ENCODE data around the gene ZNF550.
"Not testable (repeated sequence)": the region's sequence is repeated elsewhere in the genome, so short reads cannot be mapped to it uniquely, and the experiment has no call there.

The ZNF550 gene

DNA sequence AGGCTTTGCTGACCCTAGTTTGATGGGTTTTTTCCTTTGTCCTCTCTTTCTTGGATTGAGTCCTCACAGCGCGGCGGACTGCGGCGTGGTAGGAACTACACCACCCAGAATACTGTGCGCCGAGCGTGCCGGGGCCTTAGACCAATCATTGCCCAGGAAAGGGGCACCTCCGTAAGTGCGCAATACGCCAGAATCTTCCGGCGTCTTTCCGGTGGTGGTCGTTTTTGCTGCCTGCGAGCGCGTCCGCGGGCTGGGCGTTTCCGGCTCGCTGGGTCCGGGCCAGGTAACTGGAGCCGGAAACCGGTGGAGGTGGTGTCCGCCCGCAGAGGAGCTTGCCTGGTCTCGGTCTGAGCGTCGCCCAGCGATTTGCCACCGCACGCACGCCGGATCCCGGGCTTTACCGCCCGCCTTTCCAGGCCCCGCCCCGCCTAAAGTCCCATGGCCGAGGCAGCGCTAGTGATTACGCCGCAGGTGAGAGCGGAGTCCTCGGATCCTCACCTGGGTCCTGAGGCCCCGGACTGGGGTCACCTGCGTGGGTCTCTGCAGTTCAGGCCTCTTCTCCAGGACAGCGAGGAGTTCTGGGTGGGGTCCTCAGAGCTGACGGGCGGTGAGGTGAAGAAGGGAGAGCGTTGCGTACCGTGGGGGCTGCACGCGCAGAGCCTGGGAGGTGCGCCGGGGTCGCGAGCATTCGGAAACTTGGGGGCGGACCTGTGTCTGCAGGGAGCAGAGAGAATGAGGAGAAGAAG is 32.4 kb downstream of the ZNF550 start, which contains the start of gene ZNF549:
Gene ZNF549 (plus strand): TSS at position 221 of the 746 bp plus-strand sequence. CDS start 218 bp downstream, at position 439.
- DNase-seq = peak; percentile 97

DNA sequence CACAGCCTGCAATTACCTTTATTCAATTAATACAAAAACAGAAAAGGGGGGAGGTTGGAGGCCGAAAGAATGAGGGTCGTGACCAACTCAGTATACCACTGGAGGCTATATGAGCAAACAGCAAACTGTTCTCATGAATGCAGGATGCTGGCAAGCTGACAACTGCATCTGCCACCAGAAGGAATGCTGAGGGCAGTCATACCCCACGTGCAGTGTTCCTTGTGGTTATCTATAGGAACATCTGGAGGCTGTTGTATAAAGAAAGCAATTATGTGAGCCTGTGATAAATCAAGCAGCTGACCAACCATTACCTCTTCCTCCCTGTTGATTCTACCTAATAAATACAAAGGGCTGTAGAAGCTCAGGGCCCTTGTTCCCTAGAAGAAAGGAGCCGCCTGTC is 41.6 kb downstream of the ZNF550 start:
- not testable (repeated sequence) for DNase-seq

DNA sequence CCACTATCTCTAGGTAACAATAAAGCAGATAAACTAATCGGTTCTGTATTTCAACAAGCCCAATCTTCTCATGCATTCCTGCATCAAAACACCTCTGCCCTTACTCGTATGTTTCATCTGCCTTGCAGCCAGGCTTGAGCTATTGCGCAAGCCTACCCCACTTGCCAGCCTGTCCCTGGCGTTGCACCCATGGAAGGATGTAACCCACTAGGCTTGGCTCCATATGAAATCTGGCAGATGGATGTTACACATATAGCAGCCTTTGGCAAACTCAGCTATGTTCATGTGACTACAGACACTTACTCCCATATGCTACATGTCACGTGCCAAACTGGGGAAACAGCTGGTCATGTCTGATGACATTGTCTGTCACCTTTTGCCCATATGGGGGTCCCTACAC is 44.4 kb downstream of the ZNF550 start:
- DNase-seq = no peak

DNA sequence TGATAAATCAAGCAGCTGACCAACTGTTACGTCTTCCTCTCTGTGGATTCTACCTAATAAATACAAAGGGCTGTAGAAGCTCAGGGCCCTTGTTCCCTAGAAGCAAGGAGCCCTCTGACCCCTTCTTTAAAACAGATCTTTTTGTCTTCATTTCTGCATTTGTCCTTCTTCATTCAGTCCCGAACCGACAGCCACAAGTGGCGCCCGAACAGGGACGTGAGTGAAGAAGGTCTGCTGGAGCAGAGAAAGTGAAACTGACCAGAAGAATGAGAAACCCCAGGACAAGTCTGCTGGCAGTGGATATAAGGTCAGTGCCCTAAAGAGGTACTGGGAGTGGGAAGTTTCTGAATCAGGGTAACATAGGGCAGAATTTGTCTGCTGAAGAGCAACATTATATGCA is 46.8 kb downstream of the ZNF550 start:
- DNase-seq = peak; percentile 31

DNA sequence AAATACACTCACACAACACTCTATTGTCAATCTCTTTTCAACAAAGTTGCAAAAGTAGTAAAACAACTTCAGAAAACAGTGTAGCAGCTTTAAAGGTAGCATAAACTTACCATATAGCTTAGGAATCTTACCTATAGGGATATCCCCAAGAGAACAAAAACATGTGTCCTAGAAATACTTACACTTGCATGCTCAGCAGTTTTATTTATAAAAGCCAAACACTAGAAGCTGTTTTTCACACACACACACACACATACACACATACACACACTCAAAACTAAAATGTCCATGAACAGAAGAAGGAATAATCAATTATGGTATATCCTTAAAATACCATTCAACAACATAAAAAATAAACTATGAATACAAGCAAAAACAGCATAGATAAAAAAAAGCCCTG is 48.2 kb downstream of the ZNF550 start:
- DNase-seq = no peak

DNA sequence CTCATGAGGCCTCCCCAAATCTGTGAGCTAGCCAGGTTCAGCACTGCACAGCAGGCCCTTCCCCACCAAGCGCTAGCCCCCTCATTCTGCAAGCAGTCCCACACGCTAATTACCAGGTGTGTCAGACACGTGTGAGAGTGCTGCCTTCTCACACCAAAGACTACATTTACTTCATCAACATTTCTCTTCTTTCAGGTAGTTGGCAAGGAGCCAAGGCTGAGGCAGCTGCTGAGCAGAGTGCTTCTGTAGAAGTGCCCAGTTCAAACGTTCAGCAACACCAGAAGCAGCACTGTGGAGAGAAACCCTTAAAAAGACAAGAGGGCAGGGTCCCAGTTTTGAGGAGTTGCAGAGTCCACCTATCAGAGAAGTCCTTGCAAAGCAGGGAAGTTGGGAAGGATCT is 53.5 kb downstream of the ZNF550 start:
- no peak for DNase-seq

DNA sequence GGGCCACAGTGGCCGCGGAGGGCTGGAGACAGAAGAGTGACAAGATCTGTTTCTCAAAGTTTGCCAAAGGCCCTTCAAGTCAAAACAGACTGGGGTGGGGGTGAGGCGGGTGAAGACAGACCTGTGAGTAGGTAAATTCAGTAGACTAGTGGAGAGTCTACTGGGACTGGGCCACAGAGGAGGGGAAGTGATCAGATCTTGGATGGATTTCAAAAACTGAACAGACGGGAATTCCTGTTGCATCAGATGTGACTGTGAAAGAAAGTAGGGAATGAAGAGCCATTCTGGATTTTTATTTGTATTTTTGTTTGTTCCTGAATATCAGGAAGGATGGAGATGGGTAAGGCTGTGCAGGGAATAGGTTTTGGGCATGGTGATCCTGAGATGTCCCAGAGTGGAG is 59.3 kb downstream of the ZNF550 start:
- DNase-seq = peak; percentile 3

DNA sequence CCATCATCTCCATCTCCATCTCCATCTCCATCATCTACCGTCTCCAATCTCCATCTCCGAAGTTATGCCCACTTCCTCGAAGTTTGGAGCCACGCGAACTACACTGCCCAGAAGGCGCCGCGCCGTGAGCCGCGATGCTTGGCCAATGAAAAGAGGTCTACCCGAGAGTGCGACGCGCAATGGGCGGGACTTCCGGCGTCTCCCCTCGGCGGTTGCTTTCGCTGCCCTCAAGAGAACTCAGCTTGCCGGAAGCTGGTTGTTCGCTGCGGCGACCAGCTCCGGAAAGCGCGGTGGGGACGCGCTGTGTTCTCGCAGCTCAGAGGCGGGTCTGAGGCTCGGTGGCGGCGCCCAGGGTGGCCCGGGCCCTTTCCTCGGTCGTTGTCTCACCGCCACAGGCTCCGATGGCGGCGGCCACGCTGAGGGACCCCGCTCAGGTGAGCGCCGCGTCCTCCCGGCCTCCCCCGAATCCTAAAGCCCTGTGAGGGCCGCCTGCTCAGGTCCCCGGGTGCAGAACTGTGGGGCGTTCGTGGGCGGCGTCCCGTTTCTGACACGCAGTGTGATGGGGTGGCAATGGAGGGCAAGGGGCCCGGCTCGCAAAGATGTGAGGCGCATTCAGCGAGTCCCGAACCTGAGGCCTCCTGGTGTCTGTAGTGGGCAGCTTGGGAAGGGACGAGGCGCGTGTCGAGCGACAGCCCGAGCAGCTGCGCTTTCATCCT is 59.8 kb downstream of the ZNF550 start, which contains the start of gene ZNF773:
Gene ZNF773 (plus strand): TSS at position 259 of the 716 bp plus-strand sequence. CDS start 143 bp downstream, at position 402.
- DNase-seq = peak; percentile 99

DNA sequence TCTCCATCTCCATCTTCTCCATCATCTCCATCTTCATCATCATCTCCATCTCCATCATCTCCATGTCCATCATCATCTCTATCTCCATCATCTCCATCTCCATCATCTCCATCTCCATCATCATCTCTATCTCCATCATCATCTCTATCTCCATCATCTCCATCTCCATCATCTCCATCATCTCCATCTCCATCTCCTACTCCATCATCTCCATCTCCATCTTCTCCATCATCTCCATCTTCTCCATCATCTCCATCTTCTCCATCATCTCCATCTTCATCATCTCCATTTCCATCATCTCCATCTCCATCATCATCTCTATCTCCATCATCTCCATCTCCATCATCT is 60.4 kb downstream of the ZNF550 start:
- not testable (repeated sequence) for DNase-seq

DNA sequence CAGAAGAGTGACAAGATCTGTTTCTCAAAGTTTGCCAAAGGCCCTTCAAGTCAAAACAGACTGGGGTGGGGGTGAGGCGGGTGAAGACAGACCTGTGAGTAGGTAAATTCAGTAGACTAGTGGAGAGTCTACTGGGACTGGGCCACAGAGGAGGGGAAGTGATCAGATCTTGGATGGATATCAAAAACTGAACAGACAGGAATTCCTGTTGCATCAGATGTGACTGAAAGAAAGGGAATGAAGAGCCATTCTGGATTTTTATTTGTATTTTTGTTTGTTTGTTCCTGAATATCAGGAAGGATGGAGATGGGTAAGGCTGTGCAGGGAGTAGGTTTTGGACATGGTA is 71.4 kb downstream of the ZNF550 start:
- not testable (repeated sequence) for DNase-seq

DNA sequence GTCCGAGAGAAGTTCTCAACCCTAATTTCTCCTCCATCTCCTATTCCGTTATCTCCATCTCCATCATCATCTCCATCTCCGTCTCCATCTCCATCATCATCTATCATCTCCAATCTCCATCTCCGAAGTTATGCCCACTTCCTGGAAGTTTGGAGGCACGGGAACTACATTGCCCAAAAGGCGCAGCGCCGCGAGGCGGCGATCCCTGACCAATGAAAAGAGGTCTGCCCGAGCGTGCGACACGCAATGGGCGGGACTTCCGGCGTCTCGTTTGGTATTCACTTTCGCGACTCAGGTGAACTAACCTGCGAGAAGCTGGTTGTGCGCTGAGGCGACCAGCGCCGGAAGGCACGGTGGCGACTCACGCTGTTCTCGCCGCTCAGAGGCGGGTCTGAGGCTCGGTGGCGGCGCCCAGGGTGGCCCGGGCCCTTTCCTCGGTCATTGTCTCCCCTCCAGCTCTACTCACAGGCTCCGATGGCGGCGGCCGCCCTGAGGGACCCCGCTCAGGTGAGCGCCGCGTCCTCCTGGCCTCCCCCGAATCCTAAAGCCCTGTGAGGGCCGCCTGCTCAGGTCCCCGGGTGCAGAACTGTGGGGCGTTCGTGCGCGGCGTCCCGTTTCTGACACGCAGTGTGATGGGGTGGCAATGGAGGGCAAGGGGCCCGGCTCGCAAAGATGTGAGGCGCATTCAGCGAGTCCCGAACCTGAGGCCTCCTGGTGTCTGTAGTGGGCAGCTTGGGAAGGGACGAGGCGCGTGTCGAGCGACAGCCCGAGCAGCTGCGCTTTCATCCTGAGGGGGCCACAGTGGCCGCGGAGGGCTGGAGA is 72.0 kb downstream of the ZNF550 start, which contains the start of gene ZNF419:
Gene ZNF419 (plus strand): TSS at position 274 of the 822 bp plus-strand sequence. CDS start 201 bp downstream, at position 475.
- peak; percentile 95 for DNase-seq
